Osteoblast (primary cell): ENCODE data around the gene PAFAH2. TPM values are rescaled to one million over a fixed set of nuclear protein-coding genes. Genes with fewer than 3 reads are reported as not detected.

Experiments used
- DNase-seq: peaks from one replicate; pipeline ENCODE4 v3.0.0; 2011; ENCODE audit warnings: low spot score, mixed read lengths; ENCODE audit not compliant: insufficient read length; ENCODE audit errors: missing footprints
- H2AFZ ChIP-seq: 2 replicates; pipeline ENCODE4 v1.6.0; 2011; ENCODE audit warnings: mild to moderate bottlenecking, low read length
- H3K27ac ChIP-seq: 2 replicates; pipeline ENCODE4 v1.5.1; 2011; ENCODE audit warnings: mild to moderate bottlenecking, low read depth, low read length, moderate library complexity
- H3K27me3 ChIP-seq: 2 replicates; pipeline ENCODE4 v1.6.0; 2012; ENCODE audit warnings: mild to moderate bottlenecking, control low read depth, inconsistent platforms, low read length, moderate library complexity; ENCODE audit not compliant: insufficient read depth
- H3K36me3 ChIP-seq: 2 replicates; pipeline ENCODE4 v1.5.1; 2011; ENCODE audit warnings: mild to moderate bottlenecking, low read length, control low read depth, moderate library complexity; ENCODE audit not compliant: insufficient read depth
- H3K4me1 ChIP-seq: 2 replicates; pipeline ENCODE4 v1.5.1; 2011; ENCODE audit warnings: mild to moderate bottlenecking, low read length, control low read depth, moderate library complexity; ENCODE audit not compliant: insufficient read depth
- H3K4me2 ChIP-seq: 2 replicates; pipeline ENCODE4 v1.6.0; 2011; ENCODE audit warnings: mild to moderate bottlenecking, low read length; ENCODE audit not compliant: insufficient read depth
- H3K4me3 ChIP-seq: fragments of 200-600 bp; sonication (generic); 3 replicates; pipeline ENCODE4 v1.5.1; 2012; ENCODE audit warnings: mild to moderate bottlenecking, low read length, inconsistent platforms; ENCODE audit not compliant: insufficient read depth
- H3K79me2 ChIP-seq: 2 replicates; pipeline ENCODE4 v1.6.0; 2012; ENCODE audit warnings: mild to moderate bottlenecking, low read length, control low read depth, inconsistent platforms; ENCODE audit not compliant: insufficient read depth
- H3K9me3 ChIP-seq: 2 replicates; pipeline ENCODE4 v1.5.1; 2011; ENCODE audit warnings: low read depth, low read length, control low read depth
- H4K20me1 ChIP-seq: 2 replicates; pipeline ENCODE4 v1.6.0; 2012; ENCODE audit warnings: mild to moderate bottlenecking, low read length, control low read depth; ENCODE audit not compliant: insufficient read depth
- CTCF ChIP-seq: IDR thresholded peaks from 2 replicates; pipeline ENCODE4 v1.5.1; 2011; ENCODE audit warnings: mild to moderate bottlenecking, low read depth, low read length, moderate library complexity; ENCODE audit errors: extremely low read depth
- total RNA-seq: library from RNA; depleted of rRNA; stranded (reverse); fragments of >200 nt; gene quantifications from 2 replicates; pipeline ENCODE4 v1.2.3, GENCODE V29; 2012

Gene PAFAH2
- total RNA-seq, 1 donor = 6.9 TPM

GRCh38 chr1:25952841-25953401, 44.9 kb downstream of the PAFAH2 start:
- Histone ChIP-seq H3K27me3 (no peaks in the 10 kb centered on the region), H3K27ac (no peak overlapping the region), H2AFZ (peak overlapping the region; percentile 4), H3K4me1 (peaks cover 6% of the 10 kb centered on the region), H3K9me3 (no peaks in the 10 kb centered on the region), H3K4me3 (no peak overlapping the region), H3K79me2 (no peaks in the 10 kb centered on the region), H4K20me1 (no peaks in the 10 kb centered on the region), H3K4me2 (peak overlapping the region; percentile 9), H3K36me3 (no peaks in the 10 kb centered on the region)
- no peak for TF ChIP-seq CTCF
- DNase-seq = no peak

- DNase-seq = no peak
- H3K36me3 ChIP-seq = no peaks in the 10 kb centered on the region
- H2AFZ ChIP-seq = no peak overlapping the region
- no peaks in the 10 kb centered on the region for H3K9me3 ChIP-seq
- H3K27ac ChIP-seq = no peak overlapping the region
- no peaks in the 10 kb centered on the region for H3K79me2 ChIP-seq
- H3K4me2 ChIP-seq = no peak overlapping the region
- H3K4me3 ChIP-seq = no peak overlapping the region
- no peaks in the 10 kb centered on the region for H4K20me1 ChIP-seq
- TF ChIP-seq CTCF = no peak
- H3K4me1 ChIP-seq = peaks cover 9% of the 10 kb centered on the region
- no peaks in the 10 kb centered on the region for H3K27me3 ChIP-seq
Observed at GRCh38 chr1:25948641-25949040, 49.2 kb downstream of the PAFAH2 start.

- H3K27me3 ChIP-seq = no peaks in the 10 kb centered on the region
Observed at GRCh38 chr1:25947027-25947426, 50.8 kb downstream of the PAFAH2 start.

GRCh38 chr1:25945761-25946160, 52.1 kb downstream of the PAFAH2 start:
- H3K36me3 ChIP-seq = no peaks in the 10 kb centered on the region
- H3K4me3 ChIP-seq = no peak overlapping the region
- no peak for TF ChIP-seq CTCF
- peaks cover 3% of the 10 kb centered on the region for H3K4me1 ChIP-seq
- H3K27me3 ChIP-seq = no peaks in the 10 kb centered on the region
- no peak for DNase-seq
- H2AFZ ChIP-seq = no peak overlapping the region
- H4K20me1 ChIP-seq = no peaks in the 10 kb centered on the region
- no peaks in the 10 kb centered on the region for H3K9me3 ChIP-seq
- no peak overlapping the region for H3K4me2 ChIP-seq
- H3K79me2 ChIP-seq = no peaks in the 10 kb centered on the region
- H3K27ac ChIP-seq = no peak overlapping the region

More at GRCh38 chr1:25947027-25947426, 50.8 kb downstream of the PAFAH2 start:
- no peak overlapping the region for H3K4me3 ChIP-seq
- H2AFZ ChIP-seq = no peak overlapping the region
- H4K20me1 ChIP-seq = no peaks in the 10 kb centered on the region
- no peaks in the 10 kb centered on the region for H3K9me3 ChIP-seq
- no peak for TF ChIP-seq CTCF
- peaks cover 3% of the 10 kb centered on the region for H3K4me1 ChIP-seq
- H3K36me3 ChIP-seq = no peaks in the 10 kb centered on the region
- H3K79me2 ChIP-seq = no peaks in the 10 kb centered on the region
- no peak overlapping the region for H3K4me2 ChIP-seq
- H3K27ac ChIP-seq = no peak overlapping the region
- no peak for DNase-seq
